A673 (cell line): ENCODE data around the gene P2RX2. TPM values are rescaled to one million over a fixed set of nuclear protein-coding genes. Genes with fewer than 3 reads are reported as not detected.

Source experiments
- BruUV-seq: library from RNA; stranded (reverse); fragments of 400-500 nt; replicated peaks from 2 replicates; lab custom pipeline; 2021; lab: Mats Ljungman, UMichigan
- CTCF ChIA-PET: fragments of 300-600 bp; sonication (Branson Sonifier 250); formaldehyde crosslinking; loops from one replicate; lab custom pipeline; 2022; ENCODE audit warnings: antibody characterized with exemption; lab: Charles Lee
- POLR2A ChIA-PET: fragments of 300-600 bp; sonication (Branson Sonifier 250); formaldehyde crosslinking; loops from one replicate; lab custom pipeline; 2022; ENCODE audit warnings: antibody characterized with exemption; ENCODE audit not compliant: low non-redundant PET; lab: Charles Lee
- DNase-seq: peaks from one replicate; pipeline ENCODE4 v3.0.0-alpha.2; 2015; ENCODE audit warnings: low spot score
- H3K27ac ChIP-seq: fragments of 200-600 bp; sonication (generic); 2 replicates; pipeline ENCODE4 v1.5.1; 2016; ENCODE audit warnings: mixed run types, low read depth, mild to moderate bottlenecking, mixed read lengths, antibody characterized with exemption, low read length; ENCODE audit not compliant: poor library complexity, severe bottlenecking
- H3K27me3 ChIP-seq: fragments of 200-600 bp; sonication (generic); replicated peaks from 2 replicates; pipeline ENCODE4 v1.6.1; 2017; ENCODE audit warnings: mixed run types, low read depth, mild to moderate bottlenecking, mixed read lengths, antibody characterized with exemption, low read length; ENCODE audit not compliant: insufficient read depth, poor library complexity
- H3K36me3 ChIP-seq: fragments of 200-600 bp; sonication (generic); 2 replicates; pipeline ENCODE4 v1.6.1; 2016; ENCODE audit warnings: mixed run types, mild to moderate bottlenecking, mixed read lengths, antibody characterized with exemption, low read length; ENCODE audit not compliant: insufficient read depth, poor library complexity, severe bottlenecking
- H3K4me1 ChIP-seq: fragments of 200-600 bp; sonication (generic); 2 replicates; pipeline ENCODE4 v1.6.1; 2017; ENCODE audit warnings: mixed run types, mild to moderate bottlenecking, mixed read lengths, antibody characterized with exemption, low read length; ENCODE audit not compliant: insufficient read depth, poor library complexity, severe bottlenecking
- H3K4me3 ChIP-seq: fragments of 200-600 bp; sonication (generic); 2 replicates; pipeline ENCODE4 v1.5.1; 2016; ENCODE audit warnings: low read depth, mixed run types, mild to moderate bottlenecking, mixed read lengths, low read length; ENCODE audit not compliant: poor library complexity, severe bottlenecking
- H3K9me3 ChIP-seq: fragments of 200-600 bp; sonication (generic); 2 replicates; pipeline ENCODE4 v1.6.1; 2016; ENCODE audit warnings: mixed run types, low read depth, mild to moderate bottlenecking, mixed read lengths, antibody characterized with exemption, low read length; ENCODE audit not compliant: poor library complexity, severe bottlenecking
- EZH2 ChIP-seq: fragments of 200-600 bp; sonication (generic); IDR thresholded peaks from 2 replicates; pipeline ENCODE4 v1.6.1; 2017; ENCODE audit warnings: borderline replicate concordance, low read depth, mild to moderate bottlenecking, mixed read lengths, antibody characterized with exemption, low read length; ENCODE audit not compliant: poor library complexity, severe bottlenecking
- intact Hi-C: fragments of 100-400 bp; cut with micrococcal nuclease; formaldehyde crosslinking; loops from one replicate; pipeline ENCODE4 v1.10.0; 2022; ENCODE audit not compliant: unreplicated experiment
- microRNA-seq: library from miRNA; unstranded; fragments of <30 nt; microRNA quantifications from one replicate; pipeline ENCODE4 v1.2.0, GENCODE V29; 2021
- total RNA-seq: library from RNA; stranded (reverse); gene quantifications from 2 replicates; pipeline ENCODE4 v1.2.3, GENCODE V29; 2021
- TF ChIP-seq, protein P1 (sequence below): fragments of 300-800, 200-600 bp; sonication (generic); conservative IDR thresholded peaks from 2 replicates; pipeline ENCODE4 v1.5.1; 2017; ENCODE audit warnings: low read depth, mild to moderate bottlenecking, antibody characterized with exemption, low read length, moderate library complexity, mixed read lengths

The P2RX2 gene
- total RNA-seq, 1 experiment from 2014 or later, result not detected

DNA sequence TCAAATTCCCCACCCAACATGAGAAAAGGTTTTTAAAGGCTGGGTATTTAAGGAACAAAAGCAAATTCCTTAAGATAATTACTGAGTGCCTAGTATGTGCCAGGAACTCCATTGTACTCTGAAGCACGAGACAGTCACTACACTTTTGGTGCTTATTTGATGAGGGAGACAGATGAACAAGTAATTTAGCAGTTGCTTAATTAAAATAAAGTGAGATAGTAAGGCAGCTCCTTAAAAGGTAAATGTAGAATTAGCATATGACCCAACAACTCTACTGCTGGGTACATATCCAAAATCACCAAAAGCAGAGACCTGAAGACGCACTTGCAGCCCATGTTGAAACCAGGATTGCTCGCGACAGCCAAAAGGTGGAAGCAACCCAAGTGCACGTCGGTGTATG lies 47.2 kb downstream of the P2RX2 start:
- H3K36me3 ChIP-seq, result peaks cover 93% of the 10 kb centered on the region
- no peaks in the 10 kb centered on the region for H3K27me3 ChIP-seq
- H3K9me3 ChIP-seq, result no peaks in the 10 kb centered on the region
- CTCF ChIA-PET, result no interaction called here
- no peak for DNase-seq
- intact Hi-C loops, result no loop called here
- H3K4me3 ChIP-seq, result no peak overlapping the region
- no TSS peak for BruUV-seq
- TF ChIP-seq EZH2, result no peak
- TF ChIP-seq, protein P1, sequence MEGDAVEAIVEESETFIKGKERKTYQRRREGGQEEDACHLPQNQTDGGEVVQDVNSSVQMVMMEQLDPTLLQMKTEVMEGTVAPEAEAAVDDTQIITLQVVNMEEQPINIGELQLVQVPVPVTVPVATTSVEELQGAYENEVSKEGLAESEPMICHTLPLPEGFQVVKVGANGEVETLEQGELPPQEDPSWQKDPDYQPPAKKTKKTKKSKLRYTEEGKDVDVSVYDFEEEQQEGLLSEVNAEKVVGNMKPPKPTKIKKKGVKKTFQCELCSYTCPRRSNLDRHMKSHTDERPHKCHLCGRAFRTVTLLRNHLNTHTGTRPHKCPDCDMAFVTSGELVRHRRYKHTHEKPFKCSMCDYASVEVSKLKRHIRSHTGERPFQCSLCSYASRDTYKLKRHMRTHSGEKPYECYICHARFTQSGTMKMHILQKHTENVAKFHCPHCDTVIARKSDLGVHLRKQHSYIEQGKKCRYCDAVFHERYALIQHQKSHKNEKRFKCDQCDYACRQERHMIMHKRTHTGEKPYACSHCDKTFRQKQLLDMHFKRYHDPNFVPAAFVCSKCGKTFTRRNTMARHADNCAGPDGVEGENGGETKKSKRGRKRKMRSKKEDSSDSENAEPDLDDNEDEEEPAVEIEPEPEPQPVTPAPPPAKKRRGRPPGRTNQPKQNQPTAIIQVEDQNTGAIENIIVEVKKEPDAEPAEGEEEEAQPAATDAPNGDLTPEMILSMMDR, result no peak
- POLR2A ChIA-PET, result no interaction called here
- H3K4me1 ChIP-seq, result no peaks in the 10 kb centered on the region
- H3K27ac ChIP-seq, result no peak overlapping the region

DNA sequence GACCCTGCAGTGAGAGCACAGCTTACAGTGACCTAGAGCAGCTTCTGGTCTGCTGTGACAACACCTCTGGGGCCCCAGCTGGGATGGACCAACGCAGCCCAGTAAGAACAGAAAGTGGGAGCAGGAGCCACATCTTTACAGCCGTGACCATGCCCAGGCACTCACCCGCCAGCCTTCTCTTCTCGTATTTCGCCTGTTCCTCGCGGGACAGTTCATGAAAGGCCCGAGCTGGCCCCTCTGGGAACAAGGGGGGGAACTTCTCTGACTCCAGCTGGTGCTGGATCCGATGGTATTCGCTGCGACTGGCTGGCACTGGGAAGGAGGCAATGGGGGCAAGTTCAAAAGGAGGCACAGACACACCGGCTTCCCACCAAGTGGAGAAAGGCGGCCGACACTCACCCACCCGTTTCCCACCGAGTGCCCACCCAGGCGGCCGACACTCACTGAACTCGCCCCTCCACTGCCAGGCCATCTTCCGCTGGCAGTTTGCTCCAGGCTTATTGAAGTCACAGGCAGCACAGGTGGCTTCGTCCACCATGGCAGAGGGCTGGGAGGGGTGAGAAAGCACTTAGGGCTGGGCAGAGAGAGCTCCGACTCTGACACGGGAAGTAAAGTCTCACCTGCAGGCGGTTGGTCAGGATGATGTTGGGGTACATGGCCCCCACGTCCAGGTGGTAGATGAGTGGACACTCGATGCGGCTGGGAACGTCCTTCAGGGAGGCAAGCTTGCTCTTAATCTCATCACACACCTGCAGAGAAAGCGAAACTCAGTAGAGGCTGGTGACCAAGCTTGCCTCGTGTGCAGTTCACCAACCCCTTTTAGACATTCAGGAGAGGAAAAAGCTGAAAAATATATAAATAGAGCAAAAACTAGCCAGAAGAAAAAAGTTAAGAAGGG lies 49.9 kb downstream of the P2RX2 start:
- DNase-seq, result no peak
- POLR2A ChIA-PET, result no interaction called here
- TF ChIP-seq, protein P1, result no peak
- no peak for TF ChIP-seq EZH2
- CTCF ChIA-PET, result no interaction called here
- no peak overlapping the region for H3K27ac ChIP-seq
- no peaks in the 10 kb centered on the region for H3K4me1 ChIP-seq
- intact Hi-C loops, result no loop called here
- H3K27me3 ChIP-seq, result no peaks in the 10 kb centered on the region
- no TSS peak for BruUV-seq
- H3K4me3 ChIP-seq, result no peak overlapping the region
- peaks cover 92% of the 10 kb centered on the region for H3K36me3 ChIP-seq
- H3K9me3 ChIP-seq, result no peaks in the 10 kb centered on the region

DNA sequence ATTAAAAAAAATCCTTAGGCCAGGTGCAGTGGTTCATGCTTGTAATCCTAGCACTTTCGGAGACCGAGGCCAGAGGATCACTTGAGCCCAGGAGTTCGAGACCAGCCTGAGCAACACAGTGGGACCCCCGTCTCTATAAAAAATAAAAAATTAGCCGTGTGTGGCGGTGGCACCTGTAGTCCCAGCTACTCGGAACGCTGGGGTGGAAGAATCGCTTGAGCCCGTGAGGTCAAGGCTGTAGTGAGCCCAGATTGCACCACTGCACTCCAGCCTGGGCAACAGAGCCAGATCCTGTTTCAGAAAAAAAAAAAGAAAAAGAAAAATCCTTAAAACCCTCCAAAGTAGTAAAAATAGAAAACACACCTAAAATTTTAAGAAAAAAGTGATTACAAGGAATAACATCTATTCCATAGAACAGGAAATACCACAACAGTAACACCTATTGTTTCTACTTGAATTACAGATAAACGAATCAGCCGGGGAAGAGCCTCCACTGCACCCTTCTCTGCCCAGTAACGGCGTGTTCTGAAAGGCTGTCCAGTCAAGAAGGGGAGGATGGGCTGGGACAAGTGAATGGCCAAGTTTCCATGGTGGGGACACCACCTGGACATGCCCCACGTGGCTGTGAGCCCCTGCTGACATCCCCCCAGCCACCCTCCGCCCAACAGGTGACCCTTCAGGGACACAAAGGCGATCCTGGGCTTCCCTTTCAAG lies 50.7 kb downstream of the P2RX2 start:
- CTCF ChIA-PET, result no interaction called here
- no peak for TF ChIP-seq EZH2
- TF ChIP-seq, protein P1, result no peak
- BruUV-seq, result no TSS peak
- Histone ChIP-seq H3K27me3 (no peaks in the 10 kb centered on the region), H3K9me3 (no peaks in the 10 kb centered on the region), H3K4me1 (no peaks in the 10 kb centered on the region), H3K4me3 (no peak overlapping the region), H3K27ac (no peak overlapping the region), H3K36me3 (peaks cover 90% of the 10 kb centered on the region)
- no peak for DNase-seq
- intact Hi-C loops, result no loop called here
- POLR2A ChIA-PET, result no interaction called here

Small RNA genes lying within 50 kb of the gene (microRNA-seq; reads per million reads assigned to microRNA genes)
- 6.7 reads per million, percentile 22 among the genes with 10 or more reads in this experiment for gene MIR6763

Other genes with a start within 250 kb of the P2RX2 start
- gene FBRSL1, start 128.6 kb upstream of the P2RX2 start, total RNA-seq, result 111 and 130 TPM in 2 replicates
- gene LRCOL1, start 8.2 kb upstream of the P2RX2 start, total RNA-seq, result not detected in 2 replicates
- 229 and 239 TPM in 2 replicates for gene POLE, start 68.6 kb downstream of the P2RX2 start, total RNA-seq
- gene PXMP2, start 68.8 kb downstream of the P2RX2 start, total RNA-seq, result 52.2 and 52.6 TPM in 2 replicates
- 108 and 121 TPM in 2 replicates for gene PGAM5, start 92.1 kb downstream of the P2RX2 start, total RNA-seq
- gene ANKLE2, start 143.1 kb downstream of the P2RX2 start, total RNA-seq, result 103 and 107 TPM in 2 replicates
- 54.5 and 58.4 TPM in 2 replicates for gene GOLGA3, start 210.1 kb downstream of the P2RX2 start, total RNA-seq